Amniotic stem cell (primary cell): Measurements from ENCODE around the gene CFAP61.

ENCODE experiments used
- DNase-seq: peaks from one replicate; lab custom pipeline; 2025; lab: John Stamatoyannopoulos, UW

Gene CFAP61

GRCh38 chr20:20366551-20366875, 314.2 kb downstream of the CFAP61 start:
- no peak for DNase-seq

DNA sequence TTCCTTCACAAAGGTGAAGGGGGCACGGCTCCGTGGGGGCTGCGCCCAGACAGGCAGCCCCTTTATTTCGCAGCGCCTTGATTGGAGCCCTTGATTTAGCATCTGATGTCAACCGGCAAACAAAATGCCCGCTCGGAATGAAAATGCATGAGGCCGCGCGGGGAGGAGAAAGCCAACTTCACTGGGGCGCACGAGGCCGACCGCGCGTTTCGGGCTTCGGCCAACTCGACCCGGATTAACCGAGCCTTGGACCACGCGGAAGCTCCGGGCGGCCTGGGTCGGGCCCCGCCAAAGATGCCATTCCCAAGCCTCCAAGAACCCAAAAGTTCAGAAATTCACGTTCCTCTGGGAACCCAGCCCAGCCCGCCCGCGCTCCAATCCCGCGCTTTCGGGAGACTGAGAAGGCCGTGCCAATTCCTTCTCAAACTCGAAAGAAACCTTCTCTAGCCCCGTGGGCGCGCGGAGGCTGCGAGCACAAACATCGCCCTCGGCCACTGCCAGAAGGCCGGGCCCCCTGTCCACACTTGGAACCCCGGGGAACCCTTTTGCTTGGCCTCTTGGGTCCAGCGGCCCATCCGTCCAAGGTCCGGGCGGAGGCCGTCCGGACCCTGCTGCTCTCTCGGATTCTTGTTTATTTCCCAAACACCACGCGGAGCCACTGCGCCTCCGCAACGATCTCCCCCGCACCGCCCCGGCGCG, 314.7 kb downstream of the CFAP61 start:
- no peak for DNase-seq

DNA sequence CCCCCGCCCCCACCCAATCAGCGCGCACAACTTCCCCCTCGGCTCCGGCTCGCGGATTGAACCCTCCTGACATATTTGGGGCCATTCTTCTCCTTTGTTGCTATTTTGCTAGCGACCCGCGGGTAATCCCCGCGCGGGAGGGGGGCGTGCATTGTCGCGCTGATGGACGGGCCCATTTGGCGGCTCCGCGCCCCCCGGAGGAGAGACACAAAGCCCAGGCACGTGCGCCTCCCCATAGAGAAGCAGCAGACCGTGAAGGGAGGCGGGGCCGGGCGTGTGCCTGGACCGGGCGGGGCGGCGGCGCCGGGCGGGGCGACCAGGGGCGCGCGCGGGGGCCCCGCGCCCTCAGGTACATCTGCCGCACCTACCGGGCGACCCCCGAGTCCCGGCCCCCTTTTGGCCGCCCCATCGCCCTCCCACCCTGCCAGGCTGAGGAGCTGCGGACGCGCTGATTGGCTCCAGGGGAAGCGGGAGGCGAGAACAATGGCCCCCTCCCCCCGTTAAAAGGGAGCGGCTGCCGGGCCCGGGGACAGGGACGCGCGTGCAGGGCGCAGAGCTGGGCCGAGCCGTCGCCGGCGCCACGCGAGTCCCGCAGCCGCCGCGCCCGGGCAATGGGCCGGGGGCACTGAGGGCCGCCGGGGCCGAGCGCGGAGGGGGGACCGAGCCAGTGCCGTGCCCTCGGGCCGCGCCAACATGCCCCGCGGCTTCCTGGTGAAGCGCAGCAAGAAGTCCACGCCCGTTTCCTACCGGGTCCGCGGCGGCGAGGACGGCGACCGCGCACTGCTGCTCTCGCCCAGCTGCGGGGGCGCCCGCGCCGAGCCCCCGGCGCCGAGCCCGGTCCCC, 315.5 kb downstream of the CFAP61 start, which contains the start of gene INSM1:
TSS of gene INSM1 (plus strand) at position 530 of the 843 bp plus-strand sequence. CDS start at position 694, 164 bp downstream.
- DNase-seq, result no peak

- no peak for DNase-seq
Measured at GRCh38 chr20:20368418-20369249, 316.3 kb downstream of the CFAP61 start.

DNA sequence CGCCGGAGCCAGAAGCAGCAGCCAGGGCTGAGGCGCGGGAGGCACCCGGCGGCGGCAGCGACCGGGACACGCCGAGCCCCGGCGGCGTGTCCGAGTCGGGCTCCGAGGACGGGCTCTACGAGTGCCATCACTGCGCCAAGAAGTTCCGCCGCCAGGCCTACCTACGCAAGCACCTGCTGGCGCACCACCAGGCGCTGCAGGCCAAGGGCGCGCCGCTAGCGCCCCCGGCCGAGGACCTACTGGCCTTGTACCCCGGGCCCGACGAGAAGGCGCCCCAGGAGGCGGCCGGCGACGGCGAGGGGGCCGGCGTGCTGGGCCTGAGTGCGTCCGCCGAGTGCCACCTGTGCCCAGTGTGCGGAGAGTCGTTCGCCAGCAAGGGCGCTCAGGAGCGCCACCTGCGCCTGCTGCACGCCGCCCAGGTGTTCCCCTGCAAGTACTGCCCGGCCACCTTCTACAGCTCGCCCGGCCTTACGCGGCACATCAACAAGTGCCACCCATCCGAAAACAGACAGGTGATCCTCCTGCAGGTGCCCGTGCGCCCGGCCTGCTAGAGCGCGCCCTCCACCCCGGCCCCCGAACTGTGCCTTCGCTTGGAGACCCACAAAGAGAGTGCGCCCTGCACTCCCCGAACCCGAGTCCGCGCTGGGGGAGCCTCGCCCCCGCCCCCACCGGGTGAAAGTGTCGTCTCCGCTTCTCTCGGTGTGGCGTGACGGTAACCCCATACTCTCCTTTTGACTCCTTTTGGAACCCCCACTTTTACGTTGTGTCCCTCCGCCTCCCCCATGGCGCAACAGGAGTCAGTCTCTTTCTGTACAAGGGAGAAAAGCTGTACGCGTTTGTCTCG, 317.1 kb downstream of the CFAP61 start:
- no peak for DNase-seq

DNA sequence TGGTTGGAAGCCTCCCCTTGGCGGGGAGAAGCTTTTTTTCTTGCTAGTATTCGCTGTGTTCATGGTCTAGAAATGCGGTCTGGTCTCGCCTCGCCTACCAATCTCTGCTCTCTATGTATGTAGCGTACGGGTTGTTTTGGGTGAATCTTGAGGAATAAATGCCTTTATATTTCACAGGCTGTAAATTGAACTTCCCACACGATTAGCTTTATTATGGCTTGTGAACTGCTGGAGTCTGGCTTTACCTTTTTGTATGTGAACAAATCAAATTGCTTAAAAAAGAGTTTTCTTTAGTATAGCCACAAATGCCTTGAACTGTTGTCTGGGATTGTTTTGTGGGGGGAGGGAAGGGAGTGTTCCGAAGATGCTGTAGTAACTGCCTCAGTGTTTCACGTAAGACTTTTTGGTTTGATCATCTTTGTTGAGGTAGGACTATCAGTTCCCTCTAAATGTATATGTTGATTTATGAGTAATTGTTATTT, 317.8 kb downstream of the CFAP61 start:
- no peak for DNase-seq

- no peak for DNase-seq
Measured at GRCh38 chr20:20371083-20371482, 318.8 kb downstream of the CFAP61 start.

GRCh38 chr20:20371681-20372080, 319.3 kb downstream of the CFAP61 start:
- DNase-seq, result no peak

- DNase-seq, result no peak
Measured at GRCh38 chr20:20373091-20373571, 320.8 kb downstream of the CFAP61 start.

- no peak for DNase-seq
Measured at GRCh38 chr20:20375862-20376261, 323.5 kb downstream of the CFAP61 start.

GRCh38 chr20:20386192-20386591, 333.9 kb downstream of the CFAP61 start:
- no peak for DNase-seq

GRCh38 chr20:20390393-20390792, 338.1 kb downstream of the CFAP61 start:
- no peak for DNase-seq

GRCh38 chr20:20391115-20391514, 338.8 kb downstream of the CFAP61 start:
- no peak for DNase-seq

DNA sequence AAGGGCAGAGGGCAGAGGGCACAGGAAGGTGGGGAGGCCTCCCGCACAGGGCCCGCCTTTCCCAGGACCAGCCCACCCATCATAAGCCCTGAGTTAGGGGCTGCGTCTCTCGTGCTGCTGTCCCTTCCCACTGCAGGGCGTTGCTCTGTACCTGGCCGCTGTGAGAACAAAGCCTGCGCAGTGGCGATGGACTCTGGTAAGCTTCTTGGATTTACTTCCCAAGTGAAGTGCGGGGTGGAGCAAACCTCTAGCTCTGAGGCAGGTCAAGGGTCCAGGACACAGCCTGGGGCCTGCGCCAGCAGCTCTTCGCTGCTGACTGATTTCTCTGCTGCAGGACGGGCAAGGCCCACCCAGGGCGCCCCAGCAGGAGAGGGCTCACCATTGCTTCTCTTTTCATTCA, 339.4 kb downstream of the CFAP61 start:
- DNase-seq, result no peak

DNA sequence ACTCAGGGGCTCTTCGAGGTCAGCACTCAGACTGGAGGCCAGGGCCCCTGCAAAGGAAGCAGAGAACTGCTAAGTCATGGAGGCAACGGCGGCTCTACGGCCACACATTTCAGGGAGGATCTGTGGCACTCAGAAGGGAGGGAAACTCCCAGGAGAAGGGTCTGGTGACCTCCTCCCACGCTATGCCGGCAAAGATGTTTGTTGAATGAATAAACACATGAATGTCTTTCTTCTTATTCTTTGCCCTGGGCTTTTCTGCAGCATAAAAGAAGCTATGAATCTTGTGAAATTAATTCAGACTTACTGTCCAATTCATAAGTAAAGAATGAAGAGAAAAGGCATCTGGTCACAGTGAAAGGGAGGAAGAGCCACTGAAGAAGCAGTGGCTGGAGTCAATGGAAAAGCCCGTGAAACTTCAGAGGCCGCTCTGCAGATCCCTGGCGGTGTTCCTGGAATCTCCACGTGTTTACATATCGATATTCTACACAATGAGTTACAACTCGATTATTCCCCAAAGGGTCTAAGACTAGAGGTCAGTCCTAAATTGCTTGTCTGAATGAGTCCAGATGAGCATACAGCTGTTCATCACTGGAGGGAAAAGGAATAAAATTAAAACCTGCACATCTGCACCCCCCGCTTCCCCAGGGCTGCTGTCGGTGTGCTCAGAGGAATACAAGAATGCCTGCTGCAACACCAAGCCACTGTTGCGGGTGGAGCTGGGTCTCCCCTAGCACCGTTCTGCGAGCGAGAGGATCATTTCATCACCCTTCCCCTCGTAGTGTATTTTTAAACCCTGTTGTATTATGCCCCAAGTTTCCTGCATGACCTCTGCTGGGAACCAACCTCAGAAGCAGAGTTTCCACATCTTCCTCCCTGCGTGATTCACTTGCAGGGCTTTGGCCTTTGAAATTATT, 341.1 kb downstream of the CFAP61 start:
- DNase-seq, result peak; percentile 21

DNA sequence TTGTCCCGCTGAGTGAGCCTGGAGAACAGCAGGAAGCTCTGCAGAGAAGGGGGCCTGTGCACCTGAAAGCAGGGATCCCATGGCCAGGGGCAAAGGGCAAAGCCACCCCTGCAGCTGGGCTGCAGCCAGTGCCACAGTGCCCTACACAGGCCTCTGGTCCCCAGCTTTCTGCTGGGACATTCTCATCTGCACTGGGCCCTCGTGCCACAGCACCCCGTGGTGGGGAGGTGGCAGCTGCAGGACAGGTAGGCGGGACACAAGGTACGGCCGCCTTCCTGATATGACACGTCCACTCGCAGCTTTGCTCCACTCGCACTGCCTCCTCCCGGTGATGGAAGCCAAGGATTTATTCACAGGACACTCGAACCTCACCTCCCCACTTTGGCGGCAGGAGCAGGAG, 342.8 kb downstream of the CFAP61 start:
- DNase-seq, result no peak

GRCh38 chr20:20395903-20396568, 343.7 kb downstream of the CFAP61 start:
- no peak for DNase-seq

DNA sequence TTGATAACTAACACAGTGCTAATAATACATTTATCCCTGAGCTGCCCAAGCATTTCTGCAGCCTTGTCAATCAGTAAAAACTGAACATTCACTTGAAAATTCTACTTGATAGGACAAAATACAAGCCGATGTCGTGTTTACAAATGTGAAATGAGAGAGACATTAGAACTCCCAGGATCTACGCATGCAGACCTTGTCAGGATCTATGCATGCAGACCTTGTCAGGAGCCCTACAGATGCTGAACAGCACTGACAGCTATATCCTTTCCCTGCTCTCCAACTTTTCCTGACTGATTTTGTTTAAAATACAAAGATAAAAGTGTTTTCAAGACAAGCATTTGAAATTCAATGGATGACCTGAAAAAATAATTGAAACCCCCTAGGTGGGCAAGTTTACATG, 344.5 kb downstream of the CFAP61 start:
- DNase-seq, result no peak

GRCh38 chr20:20398123-20398522, 345.8 kb downstream of the CFAP61 start:
- DNase-seq, result no peak
